UCSD-AML1 (cell line): Measurements from ENCODE around the gene NRIP3.
"Not testable (repeated sequence)": the region's sequence is repeated elsewhere in the genome, so short reads cannot be mapped to it uniquely, and the experiment has no call there.

Experiments used
- DNase-seq: peaks from one replicate; lab custom pipeline; 2025; ENCODE audit not compliant: unreplicated experiment; lab: John Stamatoyannopoulos, UW

Gene NRIP3

DNA sequence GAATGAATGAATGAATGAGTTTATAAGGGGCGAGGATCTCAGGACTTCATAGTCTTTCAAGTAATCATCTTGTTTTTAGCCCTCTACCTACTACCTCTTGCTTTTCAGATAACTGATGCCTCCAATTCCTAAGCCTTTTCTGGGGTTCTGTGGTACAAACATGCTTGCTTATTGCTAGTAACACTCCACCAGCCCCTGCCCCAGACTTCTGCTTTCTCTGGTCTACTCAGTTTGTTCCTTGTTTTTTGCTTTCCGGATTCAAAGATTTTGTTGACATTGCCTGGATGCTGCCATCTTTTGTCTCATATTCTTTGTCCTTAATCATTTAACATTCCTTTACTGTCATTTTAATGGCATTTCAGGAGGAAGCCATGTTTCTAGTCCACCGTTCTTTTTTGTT is 30.7 kb downstream of the NRIP3 start:
- DNase-seq, result no peak

- DNase-seq, result no peak
Measured at GRCh38 chr11:8971924-8972316, 31.9 kb downstream of the NRIP3 start.

DNA sequence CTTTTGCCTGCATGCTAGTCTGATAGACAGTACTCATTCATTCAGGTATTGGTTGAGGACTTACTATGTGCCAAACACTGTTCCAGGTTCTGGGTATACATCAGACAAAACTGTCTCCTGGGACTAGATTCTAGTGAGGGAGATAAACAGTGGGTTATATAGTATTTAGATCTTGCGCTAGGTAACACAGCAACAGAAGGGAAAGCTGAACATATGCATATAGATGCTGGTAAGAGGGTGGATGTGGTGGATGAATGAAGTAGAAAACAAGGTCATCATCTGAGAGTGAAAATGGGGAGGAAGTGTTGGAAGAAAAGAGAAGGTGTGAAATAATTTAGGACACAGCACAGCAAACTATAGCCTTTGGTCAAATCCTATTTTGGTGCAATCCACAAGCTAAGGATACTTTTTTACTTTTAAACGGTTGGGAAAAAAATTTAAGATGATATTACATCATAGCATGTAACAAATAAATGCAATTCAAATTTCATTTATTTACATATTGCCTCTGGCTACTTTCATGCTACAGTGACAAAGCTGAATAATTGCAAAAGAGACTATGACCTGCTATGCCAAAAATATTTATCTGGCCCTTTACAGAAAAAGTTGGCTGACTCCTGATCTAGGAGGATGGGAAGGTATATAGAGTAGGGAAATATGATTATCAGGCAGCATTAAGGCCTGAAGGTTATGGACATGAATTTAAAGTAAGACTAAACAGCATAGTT is 32.4 kb downstream of the NRIP3 start:
- no peak for DNase-seq

DNA sequence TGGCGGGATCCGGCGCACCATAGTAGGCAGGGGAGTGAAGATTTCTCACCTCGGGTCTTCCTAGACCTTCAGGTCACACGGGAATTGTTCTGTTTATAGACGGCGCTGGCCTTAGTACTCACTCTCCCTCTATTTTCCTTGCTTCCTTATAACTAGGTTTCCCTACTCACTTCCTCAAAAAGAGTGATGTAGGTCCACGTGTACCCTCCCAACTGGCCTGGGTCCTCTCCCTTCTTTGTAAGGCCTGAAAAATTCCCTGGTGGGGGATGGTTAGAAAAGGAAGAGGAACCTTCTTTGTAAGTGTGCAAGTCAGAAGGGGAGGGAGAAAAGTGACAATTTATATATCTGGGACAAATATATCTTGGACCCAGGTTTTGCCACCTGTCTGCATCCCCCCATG is 36.6 kb downstream of the NRIP3 start:
- DNase-seq, result no peak

GRCh38 chr11:8964324-8965320 is 39.2 kb downstream of the NRIP3 start, which contains the start of gene TMEM9B:
Gene TMEM9B, minus strand, starts transcription at chr11:8964442. Its CDS starts 129 bp downstream, at chr11:8964313.
- DNase-seq, result peak; percentile 91

DNA sequence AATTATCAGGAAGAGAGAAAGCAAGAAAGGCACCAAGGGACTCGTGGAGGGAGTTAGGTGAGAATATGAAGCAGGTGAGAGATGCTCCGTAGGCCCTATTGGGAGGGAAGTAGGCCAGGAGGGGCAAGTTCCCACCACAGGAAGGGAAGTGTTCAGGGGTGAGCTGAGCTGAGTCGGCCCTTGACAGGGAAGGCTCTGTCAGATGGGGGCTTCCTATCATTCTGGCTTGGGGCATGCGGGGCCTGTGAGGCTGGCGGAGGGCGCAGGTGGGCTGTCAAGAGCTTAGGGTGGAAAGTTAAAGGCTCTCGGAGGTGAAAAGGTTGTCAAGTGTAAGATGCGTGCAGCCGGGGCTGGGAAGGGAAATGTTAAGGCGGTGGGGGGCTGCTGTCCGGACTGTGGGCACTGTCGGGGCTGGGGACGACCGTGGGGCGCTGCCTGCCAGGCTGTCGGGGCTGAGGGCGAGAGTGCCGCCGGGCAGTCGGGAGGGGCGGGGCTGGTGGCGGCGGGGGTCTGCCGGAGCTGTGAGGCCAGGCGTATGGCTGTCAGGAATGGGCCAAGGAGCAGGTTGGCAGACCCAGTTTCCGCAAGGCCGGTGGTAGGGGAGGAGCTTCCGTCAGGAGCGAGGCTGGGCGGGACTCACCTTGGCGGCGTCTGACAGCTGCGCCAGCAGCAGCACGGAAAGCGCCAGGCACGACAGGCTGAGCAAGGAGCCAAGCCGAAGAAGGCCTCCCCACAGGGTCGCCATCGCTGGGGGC is 40.1 kb downstream of the NRIP3 start:
- DNase-seq, result peak; percentile 89

DNA sequence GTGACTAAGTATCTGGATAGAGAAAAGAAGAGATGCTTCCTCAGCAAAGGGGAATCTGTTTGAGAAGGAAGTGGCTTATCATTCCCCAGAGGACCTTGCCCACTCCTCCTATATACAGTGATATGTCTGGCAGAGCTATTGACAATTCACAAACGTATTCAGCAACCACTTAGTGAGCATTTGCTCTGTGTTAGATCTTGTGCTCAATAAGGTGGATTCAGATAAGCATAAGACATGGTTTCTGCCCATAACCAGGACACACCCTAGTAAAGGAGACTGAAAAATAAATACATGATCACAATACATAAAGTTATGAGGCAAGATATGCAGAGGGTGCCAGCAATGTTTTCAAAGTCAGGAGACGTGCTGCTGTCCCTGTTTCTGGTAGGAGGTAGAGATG is 41.0 kb downstream of the NRIP3 start:
- no peak for DNase-seq

- DNase-seq, result no peak
Measured at GRCh38 chr11:8961401-8961800, 42.4 kb downstream of the NRIP3 start.

DNA sequence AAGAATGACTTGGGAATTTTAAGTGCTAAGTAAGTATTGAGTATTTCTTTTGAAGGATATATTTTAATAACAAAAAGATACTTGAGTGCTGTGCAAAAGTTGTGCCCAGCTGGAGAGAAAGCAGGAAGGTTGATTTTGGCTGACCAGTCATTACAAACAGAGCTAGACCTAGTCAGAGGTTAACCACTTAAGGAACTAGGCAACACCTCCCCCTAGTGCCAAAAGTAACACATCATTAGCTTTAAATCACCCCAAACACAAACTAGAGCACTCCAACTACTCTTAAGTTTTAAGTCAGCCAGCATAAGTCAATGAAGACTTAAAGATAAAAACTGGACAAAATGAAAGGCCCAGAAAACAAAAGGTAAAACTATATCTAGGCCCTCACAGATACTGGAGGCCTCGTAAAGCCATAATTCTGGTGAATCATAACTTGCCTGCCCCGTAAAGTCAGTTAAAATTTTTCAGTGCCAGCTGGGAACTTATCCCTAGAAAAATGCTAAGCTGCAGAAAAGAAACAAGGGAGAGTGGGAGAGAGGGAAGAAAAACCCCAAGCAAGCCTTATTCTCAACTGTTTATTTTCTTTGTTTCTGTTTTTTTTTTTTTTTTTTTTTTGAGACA is 44.1 kb downstream of the NRIP3 start:
- no peak for DNase-seq

GRCh38 chr11:8956860-8957259 is 46.9 kb downstream of the NRIP3 start:
- DNase-seq, result no peak

DNA sequence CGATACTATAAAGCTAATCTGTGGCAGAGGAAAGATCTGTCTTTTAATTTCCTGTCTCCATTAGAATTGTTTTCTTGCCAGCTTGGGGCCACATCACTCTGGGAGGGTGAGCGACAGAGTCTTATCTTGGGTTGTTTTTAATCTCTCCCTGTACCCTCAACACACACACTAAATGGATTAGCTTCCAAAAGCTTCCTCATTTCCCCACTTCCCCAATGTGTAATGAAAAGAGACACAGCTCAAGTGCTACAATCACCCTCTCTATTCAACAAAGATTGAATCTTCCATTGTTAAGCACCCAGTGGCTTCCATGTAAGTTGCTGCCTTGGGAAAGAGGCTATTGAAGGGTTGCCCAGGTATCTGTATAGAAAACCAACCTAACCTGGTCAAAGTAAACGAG is 54.9 kb downstream of the NRIP3 start:
- no peak for DNase-seq

- DNase-seq, result no peak
Measured at GRCh38 chr11:8947230-8947943, 56.4 kb downstream of the NRIP3 start.

GRCh38 chr11:8942518-8943066 is 61.2 kb downstream of the NRIP3 start, which contains the start of gene ASCL3:
Gene ASCL3, minus strand, starts transcription at chr11:8943016. Its CDS starts 4,855 bp downstream, at chr11:8938161.
- DNase-seq, result no peak

DNA sequence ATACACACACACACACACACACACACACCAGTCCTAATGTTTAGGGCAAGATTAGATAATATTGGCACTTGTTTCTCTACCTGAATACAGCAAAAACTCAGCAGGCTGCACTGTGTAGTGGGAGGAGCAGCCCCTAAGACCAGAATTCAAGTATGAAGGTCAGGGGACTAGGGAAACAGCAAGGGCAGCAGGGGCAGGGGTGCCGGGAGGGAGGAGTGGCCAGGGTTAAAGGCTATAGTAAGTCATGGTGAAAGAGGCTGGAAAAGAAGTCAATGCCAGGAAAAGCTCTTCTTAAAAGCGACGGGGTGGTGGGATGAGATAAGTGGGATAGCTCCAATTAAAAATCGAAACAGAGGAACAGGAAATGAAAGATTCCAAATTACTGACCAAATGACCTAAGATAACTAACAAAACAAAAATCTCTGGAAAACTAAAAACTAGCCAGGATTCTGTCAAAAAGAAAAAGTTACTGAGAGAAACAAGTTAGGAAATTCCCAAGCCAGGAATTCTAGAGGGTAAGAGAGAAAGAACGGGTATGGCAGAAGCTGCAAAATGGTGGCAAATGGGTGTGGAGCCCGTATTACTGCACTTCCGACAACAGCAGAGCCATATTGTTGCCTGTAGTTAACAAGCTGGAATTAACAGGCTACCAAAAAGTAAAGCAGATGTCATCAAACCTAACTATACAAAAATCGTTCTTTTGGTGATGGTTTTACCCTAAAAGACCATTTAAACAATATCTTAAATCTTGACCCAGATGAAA is 62.3 kb downstream of the NRIP3 start:
- no peak for DNase-seq

- no peak for DNase-seq
Measured at GRCh38 chr11:8937659-8938058, 66.1 kb downstream of the NRIP3 start.

DNA sequence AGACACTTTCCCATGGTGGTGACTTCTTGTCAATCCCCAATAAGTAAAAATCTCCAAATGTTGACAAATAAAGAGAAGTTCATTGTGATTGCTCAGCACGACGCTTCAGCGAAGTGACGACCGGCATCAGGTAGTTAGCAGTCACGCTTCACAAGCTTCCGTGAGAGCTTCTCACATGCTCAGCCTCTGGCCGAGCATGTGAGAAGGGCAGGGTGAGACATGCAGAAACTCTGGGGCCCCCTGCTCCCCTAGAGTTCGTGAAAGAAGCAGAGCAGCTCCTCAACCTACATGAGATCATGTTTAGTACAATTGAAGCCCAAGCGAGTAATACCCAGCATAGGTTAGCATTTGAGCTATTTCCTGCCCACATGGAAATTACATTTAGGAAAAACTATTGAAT is 66.6 kb downstream of the NRIP3 start:
- no peak for DNase-seq

DNA sequence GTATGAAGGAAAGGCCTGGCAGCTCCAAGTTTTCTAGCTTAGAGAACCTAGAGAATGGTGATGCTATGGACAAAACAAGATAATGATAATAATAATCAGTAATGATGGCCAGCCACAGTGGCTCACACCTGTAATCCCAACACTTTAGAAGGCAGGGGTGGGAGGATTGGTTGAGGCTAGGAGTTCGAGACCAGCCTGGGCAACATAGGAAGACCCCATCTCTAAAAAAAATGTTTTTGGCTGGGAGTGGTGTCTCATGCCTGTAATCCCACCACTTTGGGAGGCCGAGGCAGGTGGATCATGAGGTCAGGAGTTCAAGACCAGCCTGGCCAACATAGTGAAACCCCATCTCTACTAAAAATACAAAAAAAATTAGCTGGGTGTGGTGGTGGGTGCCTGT is 68.0 kb downstream of the NRIP3 start:
- not testable (repeated sequence) for DNase-seq

- DNase-seq, result no peak
Measured at GRCh38 chr11:8934742-8935488, 68.9 kb downstream of the NRIP3 start.
